NCI-H1092 (cell line): ENCODE measurements around the gene OR52W1.
"Not testable (repeated sequence)": the region's sequence is repeated elsewhere in the genome, so short reads cannot be mapped to it uniquely, and the experiment has no call there.

ENCODE experiments used
- DNase-seq: peaks from one replicate; lab custom pipeline; 2025; lab: John Stamatoyannopoulos, UW

OR52W1 gene

DNA sequence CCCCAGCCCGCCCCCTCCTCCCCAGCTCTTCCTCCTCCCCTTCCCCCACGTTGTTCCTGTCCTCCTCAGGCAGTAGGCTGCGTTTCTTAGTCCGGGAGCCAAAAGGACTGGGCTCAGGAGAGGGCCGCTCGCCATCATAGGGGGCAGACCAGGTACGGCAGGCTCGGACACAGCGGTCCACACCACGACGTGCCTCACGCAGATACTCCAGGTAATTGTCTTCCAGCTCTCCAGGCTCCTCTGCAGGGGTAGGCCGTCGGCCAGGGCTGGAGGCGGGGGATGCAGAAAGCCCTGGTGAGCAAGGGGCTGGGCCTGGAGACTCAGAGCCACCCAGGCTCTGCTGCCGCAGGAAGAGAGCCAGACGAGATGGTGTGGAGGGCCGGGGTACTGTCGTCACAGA is 18.7 kb downstream of the OR52W1 start:
- DNase-seq, result no peak

DNA sequence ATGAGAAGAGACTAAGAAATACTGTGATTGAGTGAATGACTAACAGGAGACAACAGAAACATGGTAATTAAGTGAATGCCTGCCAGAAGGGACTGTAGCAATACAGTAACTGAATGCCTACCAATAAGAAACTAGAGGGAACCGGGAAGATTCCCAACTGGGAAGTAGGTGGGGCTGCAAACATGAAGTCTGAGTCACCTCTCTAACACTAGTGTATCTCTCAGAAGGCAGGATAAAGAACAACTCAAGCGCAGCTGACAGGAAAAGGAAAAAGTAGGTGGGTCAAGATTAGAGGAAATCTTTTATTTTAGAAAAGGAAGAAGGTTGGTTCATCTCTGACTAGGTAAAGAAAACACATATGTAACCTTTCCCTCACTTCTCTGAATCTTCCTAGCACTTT is 20.3 kb downstream of the OR52W1 start:
- no peak for DNase-seq

DNA sequence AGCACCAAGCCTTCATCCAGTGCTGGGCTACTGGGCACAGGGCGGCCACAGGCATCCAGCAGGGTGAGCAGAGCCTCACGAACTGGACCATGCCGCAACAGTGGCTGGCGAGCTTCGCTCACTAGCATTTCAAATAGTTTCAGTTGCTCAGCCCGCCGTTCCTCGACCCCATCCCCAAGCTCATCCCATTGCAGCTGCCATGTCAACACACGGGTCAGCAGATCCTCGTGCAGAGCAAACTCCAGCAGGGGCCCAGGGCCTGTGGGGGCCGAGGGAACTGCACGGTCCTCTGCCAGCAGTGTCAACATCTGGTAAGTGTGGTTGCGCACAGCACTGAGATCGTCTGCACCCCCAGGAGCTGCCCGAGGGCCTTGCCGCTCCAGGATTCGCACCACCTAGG is 24.8 kb downstream of the OR52W1 start:
- no peak for DNase-seq

DNA sequence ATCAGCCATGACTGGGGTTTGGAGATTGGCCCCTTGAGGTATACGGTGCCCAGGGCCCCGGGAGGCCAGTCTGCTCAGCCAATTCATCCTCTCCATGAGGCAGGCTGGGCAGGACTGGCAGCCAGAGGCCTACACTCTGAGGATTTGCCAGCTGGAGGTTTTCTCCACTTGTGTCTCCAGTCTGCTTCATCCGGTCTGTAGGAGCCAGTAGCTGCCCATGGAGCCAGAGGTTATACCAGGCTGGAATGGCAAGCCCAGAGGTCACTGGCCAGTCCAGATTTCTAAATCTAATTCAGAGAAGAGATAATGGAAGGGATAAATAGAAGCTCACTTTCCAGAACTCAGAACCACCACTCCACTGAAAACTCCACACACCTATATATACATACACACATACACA is 25.4 kb downstream of the OR52W1 start:
- no peak for DNase-seq

DNA sequence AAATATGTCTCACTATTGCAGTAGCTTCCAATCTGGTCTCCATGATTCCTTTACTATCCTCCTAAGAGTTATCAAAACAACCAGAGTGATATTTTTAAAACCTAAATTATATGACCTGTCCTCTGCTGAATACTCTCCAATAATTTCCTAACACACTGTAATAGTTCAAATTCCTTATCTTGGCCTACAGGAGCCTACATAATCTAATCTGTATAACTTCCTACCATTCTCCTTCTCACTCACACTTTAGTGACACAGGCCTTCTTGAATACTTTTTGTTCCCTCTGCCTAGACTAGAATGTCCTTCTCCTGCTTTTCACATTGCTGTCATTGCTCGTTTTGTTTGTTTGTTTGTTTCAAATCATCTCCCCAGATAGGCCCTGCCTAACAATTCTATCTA is 26.0 kb downstream of the OR52W1 start:
- no peak for DNase-seq

DNA sequence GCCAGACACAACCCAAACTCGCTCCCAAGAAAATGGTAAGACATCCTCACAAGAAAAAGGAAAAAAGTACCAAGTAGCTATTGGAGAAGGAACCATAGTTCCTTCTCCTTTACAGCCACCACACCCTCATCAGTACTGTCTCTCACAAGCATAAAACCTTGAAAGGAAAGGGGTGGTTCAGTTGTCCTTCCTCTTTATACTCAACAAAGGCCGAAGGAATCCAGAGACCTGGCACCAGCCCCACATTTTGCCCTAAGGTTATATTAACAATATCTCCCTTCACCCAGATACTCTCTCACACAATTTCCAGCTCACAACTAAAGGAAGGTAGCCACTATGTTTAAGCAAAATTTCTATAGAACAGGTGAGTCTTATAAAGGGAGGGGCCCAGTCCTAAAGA is 26.9 kb downstream of the OR52W1 start:
- DNase-seq, result no peak

DNA sequence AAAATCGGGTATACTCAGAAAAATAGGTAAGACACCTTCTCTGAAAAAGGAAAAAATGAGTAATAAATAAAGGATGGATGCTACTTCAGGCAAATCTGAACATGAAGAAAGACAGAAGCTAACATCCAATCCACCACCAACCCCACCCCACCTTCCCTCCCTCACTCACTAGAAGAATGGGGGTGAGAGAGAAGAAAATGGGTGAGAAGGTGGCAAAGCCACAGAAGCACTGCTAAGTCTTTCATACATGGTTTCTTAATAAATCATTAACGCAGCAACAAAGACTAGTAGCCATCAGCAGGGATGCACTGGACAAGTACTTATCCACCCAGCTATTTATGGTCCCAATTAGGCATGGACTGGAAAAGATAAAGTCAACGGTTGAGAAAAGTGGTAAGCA is 29.5 kb downstream of the OR52W1 start:
- no peak for DNase-seq

DNA sequence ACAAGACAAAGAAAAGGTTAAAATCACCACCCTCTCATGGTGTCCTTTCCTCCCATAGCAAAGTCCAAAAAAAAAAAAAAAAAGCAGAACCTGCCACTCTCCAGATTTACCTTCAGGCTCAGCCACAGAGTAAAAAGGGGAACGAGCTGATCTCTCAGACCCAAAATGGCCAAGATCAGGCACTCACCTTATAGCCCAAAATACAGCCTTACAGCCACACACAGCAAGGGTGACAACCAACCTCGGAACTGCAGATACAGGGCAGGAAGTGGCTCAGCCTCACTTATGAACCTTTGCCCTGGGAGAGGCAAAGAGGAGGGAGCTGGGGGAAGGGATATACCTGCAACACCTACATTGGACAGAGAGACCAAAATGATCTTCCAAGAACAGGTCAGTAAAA is 30.9 kb downstream of the OR52W1 start:
- DNase-seq, result no peak

DNA sequence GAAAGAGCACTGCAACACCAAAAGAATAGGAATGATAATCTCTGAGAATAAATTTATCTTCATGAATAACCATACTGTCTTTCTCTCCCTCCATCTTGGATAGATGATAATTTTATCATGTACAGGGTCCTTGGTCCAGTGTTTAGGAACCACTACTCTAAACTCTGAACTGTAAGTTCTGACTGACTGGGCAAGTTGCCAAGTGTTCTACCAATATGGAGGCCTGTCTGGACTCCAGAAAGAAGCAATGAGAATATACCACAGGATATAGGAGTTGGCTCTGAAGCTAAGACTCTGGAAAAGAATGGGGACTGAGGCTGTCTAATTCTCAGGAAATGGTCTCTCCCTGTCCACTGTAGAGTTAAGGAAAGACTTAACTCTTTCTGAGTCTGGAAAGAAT is 33.9 kb downstream of the OR52W1 start:
- no peak for DNase-seq

DNA sequence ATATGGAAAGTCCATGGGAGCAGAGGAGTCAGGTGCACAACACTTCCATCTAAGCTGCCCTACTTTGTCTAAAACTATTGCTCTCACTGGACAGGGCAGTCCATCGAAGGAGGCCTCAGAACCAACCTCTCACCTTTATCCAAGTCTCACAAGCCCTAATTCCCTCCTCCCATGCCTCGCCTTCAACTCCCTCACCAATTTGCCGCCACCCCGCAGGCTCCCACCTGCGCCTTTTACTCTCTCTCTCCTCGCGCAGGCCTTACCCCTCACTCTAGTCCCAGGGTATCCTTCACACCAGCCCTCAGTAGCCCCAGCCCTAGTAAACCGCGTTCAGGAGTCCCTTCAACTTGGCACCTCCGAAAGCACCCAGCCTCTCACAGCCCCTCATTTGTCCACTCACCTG is 35.0 kb downstream of the OR52W1 start:
- DNase-seq, result no peak

DNA sequence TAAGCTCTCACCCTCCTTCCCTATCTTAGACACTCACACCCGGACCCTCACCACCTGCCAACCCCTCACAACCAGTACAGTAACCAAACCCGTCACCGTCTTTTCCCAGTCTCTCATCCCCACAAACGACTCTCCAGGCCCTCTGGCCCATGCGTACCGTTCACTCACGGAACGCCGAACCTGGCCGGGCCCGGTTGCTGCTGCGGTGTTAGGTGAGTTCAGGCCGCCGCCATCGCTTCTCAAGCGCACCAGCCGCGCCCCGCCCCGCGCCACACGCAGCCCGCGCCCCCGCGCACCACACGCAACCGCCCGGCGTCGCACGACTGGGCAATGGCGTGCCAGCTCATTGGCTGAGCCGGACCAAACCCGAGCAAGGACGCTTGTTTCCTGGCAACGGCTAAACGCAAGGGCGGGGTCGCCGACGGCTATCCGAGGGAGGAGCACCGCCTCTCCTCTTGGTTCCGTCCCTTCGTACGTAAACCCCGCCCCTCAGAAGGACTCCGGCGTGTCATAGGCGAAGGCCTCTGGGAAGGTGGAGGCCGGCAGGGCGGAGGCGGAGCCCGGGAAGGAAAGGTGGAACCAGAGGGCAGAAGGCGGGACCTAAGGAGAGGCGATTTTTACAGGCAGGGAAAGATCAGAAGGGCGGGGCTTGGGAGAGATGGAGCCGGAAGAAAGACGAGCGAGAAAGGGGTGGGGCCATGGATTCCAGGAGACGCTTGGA is 35.5 kb downstream of the OR52W1 start, which contains the start of gene FHIP1B:
TSS of gene FHIP1B (minus strand) at position 250 of the 721 bp plus-strand sequence. CDS start 10,120 bp downstream, outside the sequence.
- peak; percentile 99 for DNase-seq

DNA sequence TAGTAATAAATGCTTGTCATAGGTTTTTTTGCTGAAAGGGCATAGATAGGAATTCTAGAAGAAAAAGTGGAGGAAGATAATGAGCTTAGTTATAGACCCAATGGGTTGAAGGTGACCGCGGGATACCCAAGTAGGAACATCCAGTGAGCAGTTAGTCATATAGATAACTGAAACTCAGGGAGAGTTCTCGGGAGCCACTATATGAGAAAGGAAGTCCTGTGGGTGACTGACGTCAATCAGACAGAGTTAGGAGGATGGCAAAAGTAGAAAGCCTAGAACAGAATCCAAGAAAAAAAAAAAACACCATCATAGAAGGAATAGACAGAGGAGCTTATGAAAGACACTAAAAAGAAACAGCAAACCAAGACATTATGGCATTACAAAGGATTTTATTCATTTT is 38.2 kb downstream of the OR52W1 start:
- no peak for DNase-seq

DNA sequence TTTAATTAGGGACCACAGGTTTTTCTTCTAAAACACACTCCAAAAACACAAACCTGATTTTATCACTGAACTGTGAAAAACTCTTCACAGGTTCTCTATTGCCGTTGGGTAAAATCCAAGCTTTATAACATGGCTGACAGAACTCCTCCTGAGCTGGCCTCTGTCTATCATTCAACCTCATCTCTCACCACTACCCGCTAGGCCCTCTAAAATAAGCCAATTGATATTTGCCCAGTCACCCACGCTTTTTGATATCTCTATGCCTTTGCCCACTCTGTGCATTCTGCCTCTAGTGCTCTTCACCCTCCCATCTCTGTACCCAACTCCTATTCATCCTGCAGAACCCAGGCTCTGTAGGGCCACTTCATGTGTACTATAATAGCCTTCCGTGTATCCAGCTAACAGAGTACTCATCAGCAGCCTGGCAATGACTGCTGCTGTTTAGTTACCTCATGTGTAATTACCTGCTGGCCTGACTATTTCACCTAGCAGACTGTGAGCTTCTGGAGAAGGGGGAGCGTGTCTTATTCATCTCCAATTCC is 38.8 kb downstream of the OR52W1 start:
- DNase-seq, result no peak

DNA sequence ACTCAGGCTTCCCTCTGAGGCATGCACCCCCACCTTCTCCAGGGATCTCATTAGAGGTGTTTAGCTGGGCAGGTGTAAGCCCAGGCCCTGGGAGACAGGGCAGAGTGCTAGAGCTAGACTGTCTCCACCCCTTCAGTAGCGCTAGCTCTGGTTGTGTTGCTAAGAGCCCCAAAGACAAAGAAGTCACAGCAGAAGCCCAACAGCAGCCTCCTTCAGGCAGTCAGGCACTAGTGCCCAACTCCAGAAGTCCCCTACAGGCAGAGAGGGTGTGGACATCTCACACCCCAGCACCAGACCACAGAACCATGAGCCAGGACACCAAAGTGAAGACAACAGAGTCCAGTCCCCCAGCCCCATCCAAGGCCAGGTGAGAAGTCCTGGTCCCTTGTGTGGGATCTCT is 39.9 kb downstream of the OR52W1 start, which contains the start of gene CNGA4:
TSS of gene CNGA4 (plus strand) at position 188 of the 400 bp plus-strand sequence. CDS start at position 306, 118 bp downstream.
- DNase-seq, result no peak

DNA sequence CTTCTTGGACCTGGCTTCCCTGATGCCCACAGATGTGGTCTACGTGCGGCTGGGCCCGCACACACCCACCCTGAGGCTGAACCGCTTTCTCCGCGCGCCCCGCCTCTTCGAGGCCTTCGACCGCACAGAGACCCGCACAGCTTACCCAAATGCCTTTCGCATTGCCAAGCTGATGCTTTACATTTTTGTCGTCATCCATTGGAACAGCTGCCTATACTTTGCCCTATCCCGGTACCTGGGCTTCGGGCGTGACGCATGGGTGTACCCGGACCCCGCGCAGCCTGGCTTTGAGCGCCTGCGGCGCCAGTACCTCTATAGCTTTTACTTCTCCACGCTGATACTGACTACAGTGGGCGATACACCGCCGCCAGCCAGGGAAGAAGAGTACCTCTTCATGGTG is 41.1 kb downstream of the OR52W1 start:
- DNase-seq, result no peak

DNA sequence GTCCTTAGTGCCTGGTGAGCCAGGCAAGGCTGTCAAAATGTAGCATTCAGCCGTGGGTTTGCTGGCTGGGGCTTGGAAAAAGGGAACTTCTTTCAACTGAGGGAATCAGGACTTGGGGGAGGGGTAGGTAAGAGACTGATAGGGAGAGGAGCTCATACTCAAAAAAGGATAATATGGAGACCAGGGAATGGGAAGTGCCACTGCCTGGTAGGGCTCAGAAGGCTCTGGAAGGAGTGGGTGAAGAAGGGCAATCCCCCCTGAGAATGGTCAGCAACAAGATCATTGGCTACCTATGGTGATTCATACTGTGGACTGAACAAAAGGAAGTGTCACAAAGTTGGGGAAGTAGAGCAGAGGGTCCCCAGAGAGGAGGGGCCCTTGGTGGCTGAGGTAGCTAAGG is 41.8 kb downstream of the OR52W1 start:
- DNase-seq, result no peak

DNA sequence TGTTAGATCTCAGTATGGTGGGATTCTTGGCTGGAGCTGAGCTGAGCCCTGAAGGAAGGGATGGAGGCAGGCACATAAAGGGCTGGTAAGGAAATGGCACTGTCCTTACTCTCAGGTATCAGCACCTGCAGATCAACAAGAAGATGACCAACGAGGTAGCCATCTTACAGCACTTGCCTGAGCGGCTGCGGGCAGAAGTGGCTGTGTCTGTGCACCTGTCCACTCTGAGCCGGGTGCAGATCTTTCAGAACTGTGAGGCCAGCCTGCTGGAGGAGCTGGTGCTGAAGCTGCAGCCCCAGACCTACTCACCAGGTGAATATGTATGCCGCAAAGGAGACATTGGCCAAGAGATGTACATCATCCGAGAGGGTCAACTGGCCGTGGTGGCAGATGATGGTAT is 42.3 kb downstream of the OR52W1 start:
- DNase-seq, result no peak

DNA sequence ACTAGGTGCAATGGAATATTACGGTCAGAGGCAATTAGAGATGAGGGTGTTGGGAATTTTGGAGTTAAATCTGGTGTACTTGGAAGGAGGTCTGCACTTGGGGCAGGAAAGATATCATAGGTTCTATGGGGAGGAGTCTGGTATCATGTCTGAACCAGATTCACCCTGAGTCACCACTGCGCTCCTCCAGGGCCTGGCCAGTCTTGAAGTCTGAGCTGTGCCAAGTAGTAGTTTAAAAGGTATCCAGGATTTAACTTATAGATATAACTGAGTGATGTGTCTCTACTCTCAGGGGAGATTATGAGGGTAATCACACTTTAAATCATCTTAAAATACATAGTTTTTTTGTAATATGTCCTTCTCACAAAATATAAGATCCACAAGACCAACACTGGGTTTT is 46.5 kb downstream of the OR52W1 start:
- DNase-seq, result no peak

DNA sequence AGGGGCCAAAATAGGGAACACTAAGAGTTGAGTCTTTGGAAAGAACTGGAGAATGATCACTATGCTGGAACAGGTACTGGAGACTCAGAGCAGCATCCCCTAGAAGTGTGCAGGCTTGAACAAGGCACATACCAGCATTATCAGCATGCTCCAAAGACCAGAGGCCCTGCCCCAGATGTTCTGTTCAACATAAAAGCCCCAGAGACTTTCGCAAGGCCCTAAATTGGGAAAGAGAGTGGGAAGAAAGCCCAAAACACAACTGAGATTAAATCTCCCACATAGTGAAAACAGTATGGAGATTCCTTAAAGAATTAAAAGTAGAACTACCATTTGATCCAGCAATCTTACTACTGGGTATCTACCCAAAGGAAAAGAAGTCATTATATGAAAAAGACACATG is 49.2 kb downstream of the OR52W1 start:
- no peak for DNase-seq

DNA sequence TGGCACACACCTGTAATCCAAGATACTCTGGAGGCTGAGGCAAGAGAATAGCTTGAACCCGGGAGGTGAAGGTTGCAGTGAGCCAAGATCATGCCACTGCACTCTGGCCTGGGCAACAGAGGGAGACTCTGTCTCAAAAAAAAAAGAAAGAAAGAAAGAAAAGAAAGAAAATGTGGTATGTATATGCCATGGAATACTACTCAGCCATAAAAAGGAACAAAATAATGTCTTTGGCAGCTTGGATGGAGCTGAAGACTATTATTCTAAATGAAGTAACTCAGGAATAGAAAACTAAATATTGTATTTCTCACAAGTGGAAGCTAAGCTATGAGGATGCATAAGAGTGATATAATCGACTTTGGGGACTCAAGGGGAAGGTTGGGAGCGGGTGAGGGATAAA is 49.9 kb downstream of the OR52W1 start:
- not testable (repeated sequence) for DNase-seq
